Adrenal gland (tissue), 12 donors: ENCODE data around the gene TUBA1B. TPM values are rescaled to one million over a fixed set of nuclear protein-coding genes. Genes with fewer than 3 reads are reported as not detected.
A peak's percentile ranks its signal among the peaks of the same experiment; 100 is the strongest.
"Not testable (repeated sequence)": the region's sequence is repeated elsewhere in the genome, so short reads cannot be mapped to it uniquely, and the experiment has no call there.

Experiments used
- DNase-seq, 7 donors: peaks; one replicate each; pipeline ENCODE4 v3.0.0-alpha.2; 2019 to 2020
- H3K27ac ChIP-seq, 5 donors: fragments of 200-600 bp; sonication (generic) in 4 of 5; 1 replicate in 3 of 5; 2 replicates in 2 of 5; pipeline versions ENCODE4 v1.5.1 to v1.8.0; 2016 to 2020; ENCODE audit warnings: mild to moderate bottlenecking in 1 of 5
- H3K27me3 ChIP-seq: fragments of 200-600 bp; 2 replicates; pipeline ENCODE4 v1.8.0; 2021
- H3K36me3 ChIP-seq, 2 donors: fragments of 200-600 bp; replicated peaks in 1 of 2; 1 replicate in 1 of 2; 2 replicates in 1 of 2; pipeline versions ENCODE4 v1.5.1 to v1.8.0; 2018 to 2022
- H3K4me1 ChIP-seq, 2 donors: fragments of 200-600 bp; replicated peaks in 1 of 2; 1 replicate in 1 of 2; 2 replicates in 1 of 2; pipeline versions ENCODE4 v1.5.1 to v1.8.0; 2018 to 2021
- H3K4me3 ChIP-seq, 4 donors: fragments of 200-600 bp; sonication (generic) in 3 of 4; one replicate each; pipeline ENCODE4 v1.5.1; 2016 to 2018
- H3K9me3 ChIP-seq, 3 donors: fragments of 200-600 bp; sonication (generic) in 1 of 3; replicated peaks in 1 of 3; 1 replicate in 2 of 3; 2 replicates in 1 of 3; pipeline versions ENCODE4 v1.5.1 to v1.8.0; 2016 to 2021
- CTCF ChIP-seq, 6 experiments: fragments of 450-650 bp in 4 of 6; fragments of 200-600 bp in 2 of 6; sonication (generic) in 1 of 6; IDR thresholded peaks; 1 replicate in 5 of 6; 2 replicates in 1 of 6; pipeline versions ENCODE4 v1.5.1 to v1.8.0; 2016 to 2021; ENCODE audit warnings: antibody characterized with exemption in 6 of 6, mild to moderate bottlenecking in 2 of 6, moderate library complexity in 1 of 6
- POLR2A ChIP-seq, 2 donors: fragments of 450-650 bp; IDR thresholded peaks; one replicate each; pipeline ENCODE4 v1.6.1; 2017; ENCODE audit warnings: antibody characterized with exemption in 2 of 2, mild to moderate bottlenecking in 2 of 2, moderate library complexity in 1 of 2
- WGBS, 4 donors: extraction: QIAGEN DNeasy Blood & Tissue Kit in 2 of 4; methylation state at CpG; one replicate each; pipeline versions ENCODE4 v1.1.5 to v1.1.7; 2013 to 2017; 5-methylcytosine and 5-hydroxymethylcytosine counted together
- intact Hi-C, 2 donors: fragments of 100-400 bp; cut with DNase I; formaldehyde crosslinking; loops; one replicate each; pipeline versions ENCODE4 v1.14.1 to v1.15.0; 2022 to 2023
- polyA plus RNA-seq, 3 donors: library from polyadenylated mRNA; stranded (reverse); fragments of 200-250 nt in 2 of 3; fragments of 350-450 nt in 1 of 3; fragmentation: Illumina TruSeq in 1 of 3; extraction: RNeasy Lipid Tissue Mini Kit (QIAGEN cat#74804) in 1 of 3; gene quantifications; one replicate each; pipeline ENCODE4 v1.2.3, GENCODE V29; 2013 to 2014
- total RNA-seq, 9 donors: library from RNA; depleted of rRNA in 4 of 9; stranded (reverse); fragments of >200 nt in 4 of 9; fragments of 120-200 nt in 1 of 9; fragmentation: NEBNext Ultra II Directional in 1 of 9; extraction: Animal tissue kit (Norgen Biotek cat#: 25700) in 1 of 9; gene quantifications; one replicate each; pipeline versions ENCODE4 v1.1.0 to v1.2.4, GENCODE V29; 2013 to 2023
- donor health status: healthy with polysubstance abuse.
- donor health status: Bipolar disorder and iron deficiency.
- donor health status: DM: yes; HTN: yes; CAD: no.
- donor health status: DM: no; HTN: no; CAD: no.
- donor health status: DM: no; HTN: no; CAD: no.
- donor health status: DM: yes; HTN: yes; CAD: no.

The TUBA1B gene
- total and polyA plus RNA-seq, 12 donors: 174 to 830 (median 377) TPM

- Histone ChIP-seq H3K4me1 (peaks cover 11 to 27% of the 10 kb centered on the region in 2 donors), H3K9me3 (no peaks in the 10 kb centered on the region), H3K27me3 (no peaks in the 10 kb centered on the region), H3K36me3 (peaks cover 0 to 27% of the 10 kb centered on the region in 2 donors), H3K4me3 (peak overlapping the region in 2 of 4 donors; percentile 24 to 75), H3K27ac (peak overlapping the region in 4 of 5 donors; percentile 47 to 99 (median 98))
- whole genome bisulfite sequencing, 4 donors: 24 to 29% (median 29%) methylated on average over 9 of the region's 9 CpGs
- DNase-seq: no peak
- intact Hi-C loops: loop anchor here (5.0 to 10.0 kb wide), 4 partner anchors 53 to 103 kb away; partner anchors contain the start of gene TUBA1A (in 2 of the 2)
- TF ChIP-seq CTCF (IDR thresholded peaks at IDR 0.05): no peak
- TF ChIP-seq POLR2A (IDR thresholded peaks at IDR 0.05): no peak
Observed at GRCh38 chr12:49131894-49132461, 783 bp upstream of the TUBA1B start.

- Histone ChIP-seq H3K36me3 (peaks cover 0 to 29% of the 10 kb centered on the region in 2 donors), H3K9me3 (no peaks in the 10 kb centered on the region), H3K27ac (peak overlapping the region; percentile 97 to 99 (median 99)), H3K27me3 (no peaks in the 10 kb centered on the region), H3K4me3 (peak overlapping the region; percentile 75 to 97 (median 86)), H3K4me1 (peaks cover 11 to 27% of the 10 kb centered on the region in 2 donors)
- TF ChIP-seq CTCF (IDR thresholded peaks at IDR 0.05) (peak; percentile 74 to 94 (median 90)), POLR2A (IDR thresholded peaks at IDR 0.05) (no peak)
- DNase-seq: peak; percentile 93 to 98 (median 95)
- WGBS, 4 donors: 0 to 1% (median 0%) methylated on average over 26 to 66 of the region's 66 CpGs
- intact Hi-C loops: loop anchor here (5.0 to 10.0 kb wide), 4 partner anchors 54 to 104 kb away; partner anchors contain the start of gene TUBA1A (in 2 of the 2)
Observed at GRCh38 chr12:49130151-49131050, 794 bp downstream of the TUBA1B start.

- TF ChIP-seq POLR2A (IDR thresholded peaks at IDR 0.05) (no peak), CTCF (IDR thresholded peaks at IDR 0.05) (no peak)
Observed at GRCh38 chr12:49129332-49130150, 1.7 kb downstream of the TUBA1B start.

GRCh38 chr12:49127971-49128370, 3.2 kb downstream of the TUBA1B start:
- Histone ChIP-seq H3K4me1 (peaks cover 11 to 27% of the 10 kb centered on the region in 2 donors), H3K36me3 (peaks cover 0 to 29% of the 10 kb centered on the region in 2 donors)
- H3K4me3 ChIP-seq, DNase-seq, H3K27me3 ChIP-seq, H3K27ac ChIP-seq, H3K9me3 ChIP-seq: not testable (repeated sequence)
- 79 to 93% (median 82%) methylated on average over 3 to 7 of the region's 8 CpGs for WGBS, 4 donors
- intact Hi-C loops: loop anchor here (10.0 kb wide), 1 partner anchor 63 kb away; the partner anchor contains the start of genes KMT2D (in 2 of the 2) and RHEBL1 (in 2 of the 2)

More at GRCh38 chr12:49129332-49130150, 1.7 kb downstream of the TUBA1B start:
- no peaks in the 10 kb centered on the region for H3K9me3 ChIP-seq
- H3K36me3 ChIP-seq: peaks cover 0 to 29% of the 10 kb centered on the region in 2 donors
- H3K27ac ChIP-seq: peak overlapping the region in 4 of 5 donors; percentile 97 to 99 (median 98)
- H3K4me1 ChIP-seq: peaks cover 11 to 27% of the 10 kb centered on the region in 2 donors
- 41 to 47% (median 43%) methylated on average over 18 of the region's 18 CpGs for WGBS, 4 donors
- no peaks in the 10 kb centered on the region for H3K27me3 ChIP-seq
- intact Hi-C loops: loop anchor here (5.0 to 10.0 kb wide), 5 partner anchors 55 to 105 kb away; partner anchors contain the start of genes KMT2D (in 2 of the 2), RHEBL1 (in 2 of the 2) and TUBA1A (in 2 of the 2)
- H3K4me3 ChIP-seq: peak overlapping the region in 2 of 4 donors; percentile 75 to 86
- DNase-seq: peak; percentile 19 to 68 (median 38)
